HG03175 (cell line): ENCODE results near the gene COX6B2.
"Not testable (repeated sequence)": the region's sequence is repeated elsewhere in the genome, so short reads cannot be mapped to it uniquely, and the experiment has no call there.

Experiments used
- ATAC-seq: cut with Tn5 transposase; IDR thresholded peaks from one replicate; pipeline ENCODE4 v1.9.1; 2021; ENCODE audit warnings: mild to moderate bottlenecking, moderate library complexity; ENCODE audit not compliant: unreplicated experiment

Gene COX6B2, protein sequence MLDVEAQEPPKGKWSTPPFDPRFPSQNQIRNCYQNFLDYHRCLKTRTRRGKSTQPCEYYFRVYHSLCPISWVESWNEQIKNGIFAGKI

DNA sequence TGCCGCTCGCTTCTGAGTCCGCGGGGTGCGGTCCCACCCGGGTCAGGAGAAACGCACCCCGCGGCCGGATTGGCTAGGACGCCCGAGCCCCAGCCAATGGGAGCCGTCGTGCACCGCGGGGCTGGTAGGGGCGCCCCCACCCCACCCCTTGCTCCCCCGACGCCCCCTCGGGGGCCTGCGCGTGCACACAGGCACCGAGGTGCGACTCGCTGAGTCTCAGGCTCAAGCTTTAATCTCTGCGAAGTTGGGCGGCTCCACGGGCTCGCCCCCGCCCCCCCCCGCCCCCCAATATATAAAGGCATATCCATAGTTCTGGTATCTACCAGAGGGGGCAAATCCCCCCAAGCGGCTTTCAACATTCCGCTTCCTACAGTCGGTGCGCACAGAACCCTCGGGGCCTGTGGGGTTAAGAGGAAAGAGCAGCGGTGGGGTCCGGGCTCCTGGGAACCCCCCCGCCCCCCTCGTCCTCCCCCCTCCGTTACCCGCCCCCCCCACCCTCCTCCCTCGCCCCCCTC lies at the start of gene COX6B2:
Gene COX6B2, minus strand, starts transcription at position 22 of the 515 bp plus-strand sequence. CDS start 198 bp downstream, outside the sequence.
- no peak for ATAC-seq

DNA sequence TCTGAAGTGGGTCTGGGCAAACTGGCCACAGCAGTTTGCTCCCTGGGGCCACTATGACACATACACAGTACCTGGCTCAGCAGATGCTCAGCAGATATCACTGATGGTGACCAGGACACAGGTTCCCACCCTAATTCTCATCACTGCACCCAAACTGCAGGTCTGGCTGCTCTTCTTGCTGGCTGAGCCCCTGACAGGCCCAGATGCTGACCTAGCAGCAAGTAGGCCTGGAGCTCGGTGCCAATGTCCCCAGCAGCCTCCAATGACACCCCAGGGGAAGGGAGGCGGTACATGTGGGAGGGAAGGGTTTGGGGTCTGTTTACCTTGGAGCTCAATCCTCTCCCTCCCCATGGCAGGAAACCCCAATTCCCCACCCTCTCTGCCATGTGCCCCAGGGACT lies 48.0 kb upstream of the COX6B2 start:
- no peak for ATAC-seq

DNA sequence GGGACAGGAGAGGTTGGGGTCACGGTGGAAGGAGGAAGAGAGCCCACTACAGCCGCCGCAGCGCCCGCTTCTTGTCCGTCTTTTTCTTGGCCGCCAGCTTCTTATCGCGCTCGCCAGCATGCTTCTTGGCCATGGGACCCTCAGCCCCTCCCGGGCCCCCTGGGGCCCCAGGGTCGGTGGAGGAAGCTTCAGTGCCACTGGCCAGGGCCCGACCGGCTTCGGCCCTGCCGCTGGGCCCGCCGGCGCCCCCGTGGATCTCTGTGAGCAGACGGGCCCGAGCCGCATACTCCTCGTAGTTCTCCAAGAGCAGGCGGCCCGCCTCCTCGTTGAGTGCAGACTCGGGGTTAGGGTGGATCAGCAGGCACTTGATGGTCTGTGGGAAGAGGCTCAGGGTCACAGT lies 46.9 kb upstream of the COX6B2 start:
- ATAC-seq: not testable (repeated sequence)

DNA sequence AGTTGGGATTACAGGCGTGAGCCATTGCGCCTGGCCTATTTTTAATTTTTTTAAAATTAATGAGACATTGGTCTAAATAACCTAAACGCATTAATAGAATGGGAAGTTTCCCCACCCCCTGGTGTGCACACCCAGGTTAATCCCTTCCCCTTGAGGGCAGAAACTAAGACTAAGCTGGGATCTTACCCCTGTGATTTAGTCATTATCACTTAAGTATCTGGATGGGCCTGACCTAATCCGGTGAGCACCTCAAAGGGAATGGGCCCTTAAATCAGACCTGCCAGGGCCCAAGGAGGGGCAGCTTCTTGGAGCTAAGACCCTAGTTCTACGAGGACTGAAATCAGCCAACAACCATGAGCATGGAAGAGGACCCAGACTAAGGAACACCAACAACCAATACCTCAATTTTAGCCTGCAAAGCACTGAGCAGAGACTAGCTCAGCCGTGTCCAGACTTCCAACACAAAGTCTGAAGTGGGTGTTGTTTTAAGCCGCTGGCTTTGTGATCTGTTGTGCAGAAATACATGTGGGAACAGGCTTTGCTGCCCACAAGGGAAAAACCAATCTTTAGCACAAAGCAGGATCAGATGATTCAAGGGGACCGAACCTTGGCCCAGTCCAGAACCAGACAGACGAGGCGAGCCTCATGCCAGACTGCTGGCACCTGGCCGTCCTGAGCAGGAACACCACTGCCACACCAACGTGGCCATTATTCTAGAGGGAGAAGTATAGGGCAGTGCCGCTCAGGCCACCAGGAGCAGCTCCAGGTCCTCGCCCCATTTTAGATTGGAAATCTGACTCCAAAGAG lies 46.0 kb upstream of the COX6B2 start:
- no peak for ATAC-seq

DNA sequence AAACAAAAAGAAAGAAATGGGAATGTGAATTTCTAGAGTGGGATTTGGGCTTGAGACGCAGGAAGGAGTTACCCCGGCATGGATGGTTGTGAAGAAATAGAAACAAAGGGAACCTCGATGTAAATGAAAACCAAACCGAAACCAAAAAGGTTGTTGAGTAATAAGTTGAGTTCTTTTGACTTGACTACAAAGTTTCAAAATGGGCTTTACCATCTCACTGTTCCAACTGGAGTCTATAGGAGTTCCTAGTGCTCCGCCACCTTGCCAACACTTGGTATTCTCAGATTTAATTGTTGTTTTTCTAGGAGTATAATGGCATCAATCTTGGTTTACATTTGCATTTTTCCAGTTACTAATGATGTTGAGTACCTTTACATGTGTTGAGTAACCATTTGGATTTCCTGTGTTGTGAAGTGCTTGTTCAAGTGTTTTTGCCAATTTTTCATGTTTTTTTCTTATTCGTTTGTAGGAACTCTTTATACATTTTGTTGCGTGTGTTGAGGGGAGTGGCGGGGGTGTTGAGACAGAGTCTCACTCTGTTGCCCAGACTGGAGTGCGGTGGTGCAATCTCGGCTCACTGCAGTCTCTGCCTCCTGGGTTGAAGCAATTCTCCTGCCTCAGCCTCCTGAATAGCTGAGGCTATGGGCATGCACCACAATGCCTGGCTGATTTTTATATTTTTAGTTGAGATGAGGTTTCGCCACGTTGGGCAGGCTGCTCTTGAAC lies 43.8 kb upstream of the COX6B2 start:
- no peak for ATAC-seq

DNA sequence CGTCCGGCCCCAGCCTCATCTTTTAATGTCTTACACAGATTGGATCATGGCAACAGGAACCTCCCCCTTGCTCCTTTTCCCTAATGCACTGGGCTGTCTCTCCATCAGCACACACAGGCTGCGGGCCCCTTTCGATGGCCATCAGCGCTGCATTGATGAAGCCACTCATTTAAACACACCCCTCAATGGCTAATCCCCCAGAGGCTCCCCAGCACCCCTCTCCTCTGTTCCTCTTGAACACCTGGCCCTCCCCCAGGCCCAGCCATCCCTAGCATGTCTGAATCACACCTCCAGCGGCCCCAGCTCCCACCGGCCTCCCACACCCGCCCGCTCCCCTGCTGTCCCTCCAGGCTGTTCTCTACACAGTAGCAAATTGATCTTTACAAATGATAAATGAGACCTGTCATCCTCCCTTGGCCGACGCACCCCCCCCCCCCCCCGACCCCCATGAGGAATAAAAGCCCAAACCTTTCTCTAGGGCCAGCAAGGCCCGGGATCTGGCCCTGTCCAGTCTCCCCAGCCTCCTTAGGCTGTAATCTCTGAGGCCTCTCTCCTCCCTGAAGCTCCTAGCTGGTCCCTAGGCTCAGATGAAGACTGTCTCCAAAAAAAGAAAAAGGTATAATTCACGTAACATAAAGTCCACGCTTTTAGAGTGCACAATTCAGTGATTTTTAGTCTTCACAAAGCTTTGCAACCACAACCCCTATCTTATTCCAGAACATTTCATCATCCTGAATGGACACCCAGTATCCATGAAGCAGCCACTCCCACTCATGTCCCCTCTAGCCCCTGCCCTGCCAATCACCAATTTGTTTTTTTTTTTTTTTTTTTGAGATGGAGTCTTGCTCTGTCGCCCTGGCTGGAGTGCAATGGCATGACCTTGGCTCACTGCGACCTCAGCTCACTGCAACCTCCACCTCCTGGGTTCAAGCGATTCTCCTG lies 38.6 kb upstream of the COX6B2 start:
- no peak for ATAC-seq

DNA sequence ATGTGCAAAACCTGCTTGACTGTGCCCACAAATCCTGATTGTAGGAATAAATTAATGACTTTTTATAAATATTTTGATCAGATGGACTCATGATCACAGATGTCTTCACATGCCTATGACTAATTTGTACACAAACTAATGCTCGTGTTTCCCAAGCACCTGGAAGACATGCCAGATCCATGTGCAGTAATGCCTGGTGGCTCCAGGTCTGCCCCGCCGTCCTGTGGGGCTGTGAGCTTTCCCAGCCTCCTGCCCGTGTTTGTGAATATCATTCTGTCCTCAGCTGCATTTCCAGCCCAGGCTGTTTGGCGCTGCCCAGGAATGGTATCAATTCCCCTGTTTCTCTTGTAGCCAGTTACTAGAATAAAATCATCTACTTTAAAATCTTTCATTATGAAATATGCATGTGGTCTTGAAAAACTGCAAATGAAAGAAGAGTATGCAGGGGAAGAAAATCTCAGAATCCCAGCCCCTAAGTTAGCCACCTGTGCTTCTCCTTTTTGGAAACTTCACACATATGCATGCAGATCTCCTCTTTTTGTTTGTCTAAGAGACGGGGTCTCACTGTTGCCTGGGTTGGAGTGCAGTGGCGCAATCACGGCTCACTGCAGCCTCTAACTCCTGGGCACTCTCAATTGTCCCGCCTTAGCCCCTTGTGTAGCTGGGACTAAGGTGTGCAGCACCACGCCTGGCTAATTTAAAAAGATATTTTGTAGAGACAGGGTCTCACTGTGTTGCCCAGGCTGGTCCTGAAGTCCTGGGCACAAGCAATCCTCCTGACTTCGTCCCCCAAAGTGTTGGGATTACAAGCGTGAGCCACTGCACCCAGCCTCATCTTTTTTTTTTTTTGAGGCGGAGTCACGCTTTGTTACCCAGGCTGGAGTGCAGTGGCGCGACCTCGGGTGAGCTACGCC lies 37.4 kb upstream of the COX6B2 start:
- no peak for ATAC-seq

DNA sequence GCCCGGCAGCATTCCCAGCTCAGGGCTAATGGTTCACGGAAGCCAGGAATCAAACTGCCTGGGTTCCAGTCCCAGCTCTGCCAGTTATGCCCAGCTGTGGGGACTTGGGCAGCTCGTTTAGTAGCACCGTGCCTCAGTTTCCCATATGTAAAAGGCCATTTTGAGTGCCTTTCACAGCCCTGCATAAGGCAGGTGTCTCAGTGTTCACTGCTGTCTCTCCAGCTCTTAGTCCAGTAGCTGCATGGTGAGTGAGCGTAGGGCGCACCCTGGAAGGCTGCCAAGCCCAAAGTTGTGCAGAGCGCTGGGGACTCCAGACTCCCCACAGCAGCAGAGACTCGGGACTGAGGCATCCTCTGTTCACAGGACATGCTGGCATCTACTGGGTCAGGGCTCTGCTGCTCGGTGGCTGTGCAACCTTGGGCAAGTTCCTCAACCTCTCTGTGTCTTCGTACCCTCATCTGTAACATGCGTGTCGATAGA lies 36.7 kb upstream of the COX6B2 start:
- ATAC-seq: no peak

DNA sequence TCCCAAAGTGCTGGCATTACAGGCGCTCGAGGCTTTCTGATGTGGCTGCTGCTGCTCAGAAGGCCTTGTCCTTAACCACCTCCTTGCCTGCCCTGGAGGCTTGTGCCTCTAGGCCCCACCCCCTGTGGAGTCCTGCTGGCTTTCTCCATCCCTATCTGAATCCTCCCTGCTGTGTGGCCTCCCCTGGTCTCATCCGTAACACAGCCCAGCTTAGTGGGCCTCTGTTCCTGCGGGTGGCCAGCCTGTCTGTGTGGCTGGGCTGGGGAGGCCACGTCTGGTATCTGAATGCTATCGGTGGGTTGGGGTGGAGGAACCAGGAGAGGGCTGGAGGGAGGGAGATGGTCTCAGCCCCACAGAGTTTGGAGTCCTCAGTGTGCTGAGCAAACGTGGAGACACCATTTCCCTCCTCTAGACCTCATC lies 36.0 kb upstream of the COX6B2 start:
- ATAC-seq: no peak

DNA sequence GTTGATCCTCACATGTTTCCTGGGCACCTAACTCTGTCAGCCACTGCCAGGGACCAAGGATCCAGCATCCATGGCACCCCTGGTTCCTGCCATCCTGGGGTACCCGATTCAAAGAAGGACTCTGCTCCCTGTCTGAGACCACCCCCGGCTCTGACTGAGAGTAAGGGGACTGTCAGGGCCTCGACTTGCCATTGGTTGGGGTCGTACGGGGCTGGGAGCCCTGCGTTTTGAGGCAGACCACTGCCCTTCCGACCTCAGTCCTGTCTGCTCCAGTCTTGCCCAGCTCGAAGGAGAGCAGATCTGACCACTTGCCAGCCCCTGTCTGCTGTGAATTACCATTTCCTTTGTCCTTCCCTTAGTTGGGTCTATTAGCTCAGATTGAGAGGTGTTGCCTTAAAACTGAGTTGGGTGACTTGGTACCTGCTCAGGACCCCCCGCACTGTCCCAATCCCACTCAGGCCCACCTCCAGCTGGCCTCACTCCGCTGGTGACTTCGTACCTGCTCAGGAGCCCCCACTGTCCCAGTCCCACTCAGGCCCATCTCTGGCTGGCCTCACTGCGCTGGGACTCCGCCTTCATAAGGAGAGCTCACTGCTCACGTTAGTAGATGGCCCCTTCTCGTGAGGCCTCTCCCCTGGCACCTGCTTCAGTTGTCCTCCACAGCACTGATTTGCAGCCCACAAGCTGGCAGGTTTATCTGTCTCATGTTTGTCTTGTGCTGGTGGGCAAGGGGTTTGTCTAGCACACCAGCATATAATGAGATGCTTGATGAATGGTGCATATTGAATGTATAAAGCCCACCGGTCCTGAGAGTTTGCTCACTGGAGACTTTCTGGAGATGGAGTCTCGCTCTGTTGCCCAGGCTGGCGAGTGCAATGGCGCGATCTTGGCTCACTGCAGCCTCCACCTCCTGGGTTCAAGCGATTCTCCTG lies 35.1 kb upstream of the COX6B2 start:
- ATAC-seq: no peak

DNA sequence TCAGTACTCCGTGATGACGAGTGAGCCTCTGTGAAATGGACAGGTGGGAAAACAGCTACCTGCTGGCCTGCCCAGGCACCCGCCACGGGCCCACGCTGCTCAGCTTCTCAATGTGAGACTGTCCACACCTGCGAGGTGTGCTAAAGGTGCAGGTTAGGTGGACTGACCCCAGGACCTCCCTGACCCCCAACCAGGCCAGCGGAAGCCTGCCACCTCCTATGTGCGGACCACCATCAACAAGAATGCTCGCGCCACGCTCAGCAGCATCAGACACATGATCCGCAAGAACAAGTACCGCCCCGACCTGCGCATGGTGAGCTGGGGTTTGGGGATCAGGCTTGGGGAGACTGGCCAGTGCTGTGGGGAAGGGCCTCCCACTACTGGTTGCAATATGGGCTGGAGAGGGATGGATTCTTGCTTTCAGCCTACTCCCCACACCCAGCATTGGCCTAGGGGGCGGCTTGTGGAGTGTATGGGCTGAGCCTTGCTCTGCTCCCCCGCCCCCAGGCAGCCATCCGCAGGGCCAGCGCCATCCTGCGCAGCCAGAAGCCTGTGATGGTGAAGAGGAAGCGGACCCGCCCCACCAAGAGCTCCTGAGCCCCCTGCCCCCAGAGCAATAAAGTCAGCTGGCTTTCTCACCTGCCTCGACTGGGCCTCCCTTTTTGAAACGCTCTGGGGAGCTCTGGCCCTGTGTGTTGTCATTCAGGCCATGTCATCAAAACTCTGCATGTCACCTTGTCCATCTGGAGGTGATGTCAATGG lies 33.4 kb upstream of the COX6B2 start:
- no peak for ATAC-seq

DNA sequence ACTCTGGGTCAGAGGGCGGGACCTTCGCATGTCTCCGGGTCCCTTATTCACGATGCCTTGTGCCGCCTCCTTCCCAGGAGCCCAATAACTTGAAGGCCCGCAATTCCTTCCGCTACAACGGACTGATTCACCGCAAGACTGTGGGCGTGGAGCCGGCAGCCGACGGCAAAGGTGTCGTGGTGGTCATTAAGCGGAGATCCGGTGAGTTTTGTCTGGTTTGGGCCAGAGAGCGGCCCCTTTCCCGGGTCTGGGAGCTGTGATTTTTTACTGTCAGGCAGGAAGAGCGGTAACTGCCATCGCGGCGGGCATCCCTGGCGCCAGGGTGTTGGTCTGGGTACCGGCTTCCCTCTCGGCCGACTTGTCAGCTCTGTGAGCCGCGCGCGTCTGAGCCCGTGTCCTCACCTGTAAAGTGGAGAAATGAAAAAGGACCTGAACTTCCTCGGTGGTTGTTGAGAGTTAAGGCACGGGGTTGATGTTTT lies 32.0 kb upstream of the COX6B2 start:
- no peak for ATAC-seq

DNA sequence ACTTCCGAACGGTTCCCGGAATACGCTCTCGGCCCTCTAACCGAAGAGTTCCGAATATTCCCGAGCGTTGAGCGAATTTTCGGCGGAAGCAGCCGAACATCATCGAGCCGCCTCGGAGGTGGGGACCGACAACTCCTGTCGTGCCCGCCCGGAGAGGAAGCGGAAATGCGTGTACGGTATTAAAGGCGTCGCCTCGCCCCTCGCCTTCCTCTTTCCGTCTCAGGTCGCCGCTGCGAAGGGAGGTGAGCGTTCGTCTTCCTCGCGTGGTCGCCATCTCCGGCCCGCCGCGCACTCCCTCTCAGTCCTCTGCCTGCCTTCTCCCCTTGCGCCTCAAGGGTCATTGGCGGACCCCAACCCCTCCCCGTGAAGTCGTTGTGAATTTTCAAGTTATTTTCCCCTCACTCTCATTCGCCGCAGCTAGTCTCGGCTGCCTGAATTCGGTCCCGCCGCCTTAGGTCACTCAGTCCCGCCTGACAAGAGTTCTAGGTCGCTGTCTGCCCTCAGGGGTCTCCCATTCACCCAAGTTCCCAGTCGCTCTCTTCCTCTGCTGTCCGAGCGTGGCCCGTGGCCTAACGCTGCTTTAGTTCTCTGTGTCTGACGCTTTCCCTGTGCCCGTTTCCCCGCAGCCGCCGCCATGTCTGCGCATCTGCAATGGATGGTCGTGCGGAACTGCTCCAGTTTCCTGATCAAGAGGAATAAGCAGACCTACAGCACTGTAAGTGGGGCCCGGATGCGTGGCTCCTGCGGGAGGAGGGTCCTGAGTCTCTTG lies 31.4 kb upstream of the COX6B2 start, which contains the start of gene RPL28:
Gene RPL28, plus strand, starts transcription at position 209 of the 769 bp plus-strand sequence. Its CDS starts 426 bp downstream, at position 635.
- peak; percentile 72 for ATAC-seq

DNA sequence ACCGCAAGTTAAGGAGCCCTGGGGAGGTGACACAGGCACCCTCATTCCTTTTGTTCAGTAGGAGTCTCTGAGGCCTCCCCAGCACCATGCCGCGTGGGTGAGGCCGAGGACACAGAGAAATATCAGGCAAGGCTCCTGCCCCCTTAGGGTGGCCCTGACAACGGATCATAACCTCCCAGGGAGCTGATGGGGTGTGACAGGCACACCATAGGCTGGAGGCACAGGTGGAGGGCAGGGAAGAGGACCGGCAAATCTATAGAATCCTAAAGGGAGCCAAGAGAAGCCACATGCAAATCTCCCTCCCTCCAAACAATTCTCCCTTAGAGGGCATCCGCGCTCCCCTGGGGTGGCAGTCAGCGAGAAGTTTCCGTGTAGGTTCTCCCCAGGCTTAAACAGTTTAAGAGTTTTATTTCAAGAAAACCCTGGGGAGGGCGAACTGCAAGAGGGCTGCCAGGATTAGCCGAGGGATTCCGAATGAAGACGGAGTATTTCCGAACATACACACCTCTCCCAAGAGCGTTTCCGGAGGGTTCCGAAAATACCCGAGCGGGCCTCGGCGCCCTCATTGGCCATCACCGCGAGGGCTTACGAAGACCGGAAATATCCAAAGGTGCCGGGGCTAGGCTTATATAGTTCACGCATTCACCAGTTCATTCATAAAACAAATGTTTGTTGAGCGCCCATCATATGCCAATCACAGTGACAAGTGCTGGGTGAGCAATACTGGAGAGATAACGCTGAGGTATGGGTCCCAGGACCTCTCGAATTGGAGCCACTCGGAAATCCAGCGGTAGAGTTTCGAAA lies 30.6 kb upstream of the COX6B2 start:
- peak; percentile 60 for ATAC-seq

DNA sequence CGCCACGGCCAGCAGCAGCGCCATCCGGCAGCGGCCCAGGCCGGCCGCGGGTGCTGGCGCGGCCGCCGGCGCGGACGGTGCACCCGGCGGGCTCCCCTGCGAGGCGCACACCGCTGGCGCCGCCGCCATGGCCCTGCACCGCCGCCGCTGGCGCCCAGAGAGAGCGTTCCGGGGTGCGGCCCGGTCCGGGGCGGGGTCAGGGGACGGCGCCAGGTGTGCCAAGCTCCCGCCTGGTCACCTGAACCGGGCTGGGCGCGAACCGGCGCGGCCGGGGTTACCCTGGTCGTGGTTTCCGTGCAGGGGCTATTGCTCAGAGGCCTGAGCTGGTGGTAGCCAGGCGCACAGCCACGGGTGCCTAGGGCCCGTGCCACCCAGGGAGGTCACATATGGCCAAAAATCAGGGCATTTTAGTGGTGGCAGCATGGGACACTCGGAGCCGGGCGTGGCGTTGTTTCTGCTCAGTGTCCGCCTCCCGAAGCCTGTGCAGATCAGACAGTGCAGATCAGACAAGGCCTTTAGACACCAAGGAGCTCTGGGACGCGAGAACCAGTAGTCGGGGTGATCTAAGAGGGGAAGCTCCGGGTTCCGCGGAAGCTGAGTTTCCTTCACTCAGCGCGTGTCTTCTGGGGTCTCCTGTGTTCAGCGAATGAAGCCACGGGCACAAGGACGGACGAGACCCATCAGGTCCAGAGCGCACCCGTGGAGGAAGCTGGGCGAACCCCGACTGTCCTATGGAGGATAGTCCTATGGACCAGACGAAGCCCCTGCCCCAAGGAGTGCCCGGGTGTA lies 29.8 kb upstream of the COX6B2 start, which contains the start of gene TMEM238:
Gene TMEM238, minus strand, starts transcription at position 162 of the 789 bp plus-strand sequence. Its CDS starts 33 bp downstream, at position 129.
- no peak for ATAC-seq
